ENCODE results near the gene FSTL4.

The FSTL4 gene

DNA sequence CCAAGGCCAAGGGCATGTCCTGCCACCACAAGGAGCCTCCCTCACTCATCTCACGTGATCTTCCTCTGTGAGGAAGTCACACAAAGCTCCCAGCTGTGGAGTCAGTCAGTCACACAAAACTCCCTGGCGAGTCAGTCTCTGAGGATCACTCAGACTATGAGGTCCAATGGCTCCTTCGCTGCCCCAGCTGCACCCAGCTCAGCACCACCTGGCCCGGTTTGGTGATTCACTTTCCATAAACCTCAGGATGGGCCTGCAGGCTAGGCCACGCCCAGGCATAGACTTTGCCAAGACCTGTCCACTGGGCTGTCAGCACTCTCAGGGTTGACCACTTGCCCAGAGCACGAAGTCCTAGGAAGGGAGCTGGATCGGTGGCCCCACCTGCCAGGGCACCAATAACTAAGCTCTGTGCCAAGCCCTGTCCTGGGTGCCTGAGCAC, 326.7 kb downstream of the FSTL4 start:
- no peak overlapping the region for H3K4me3 ChIP-seq (ENCODE audit: low read depth, low read length)
- TF ChIP-seq, protein P1, sequence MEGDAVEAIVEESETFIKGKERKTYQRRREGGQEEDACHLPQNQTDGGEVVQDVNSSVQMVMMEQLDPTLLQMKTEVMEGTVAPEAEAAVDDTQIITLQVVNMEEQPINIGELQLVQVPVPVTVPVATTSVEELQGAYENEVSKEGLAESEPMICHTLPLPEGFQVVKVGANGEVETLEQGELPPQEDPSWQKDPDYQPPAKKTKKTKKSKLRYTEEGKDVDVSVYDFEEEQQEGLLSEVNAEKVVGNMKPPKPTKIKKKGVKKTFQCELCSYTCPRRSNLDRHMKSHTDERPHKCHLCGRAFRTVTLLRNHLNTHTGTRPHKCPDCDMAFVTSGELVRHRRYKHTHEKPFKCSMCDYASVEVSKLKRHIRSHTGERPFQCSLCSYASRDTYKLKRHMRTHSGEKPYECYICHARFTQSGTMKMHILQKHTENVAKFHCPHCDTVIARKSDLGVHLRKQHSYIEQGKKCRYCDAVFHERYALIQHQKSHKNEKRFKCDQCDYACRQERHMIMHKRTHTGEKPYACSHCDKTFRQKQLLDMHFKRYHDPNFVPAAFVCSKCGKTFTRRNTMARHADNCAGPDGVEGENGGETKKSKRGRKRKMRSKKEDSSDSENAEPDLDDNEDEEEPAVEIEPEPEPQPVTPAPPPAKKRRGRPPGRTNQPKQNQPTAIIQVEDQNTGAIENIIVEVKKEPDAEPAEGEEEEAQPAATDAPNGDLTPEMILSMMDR (IDR thresholded peaks at IDR 0.05; ENCODE audit: low read depth, low read length), result no peak
- DNase-seq (ENCODE audit: low read depth, low spot score), result peak; percentile 29
- in situ Hi-C loops (cut with HindIII; ENCODE audit: low sequenced_read_pairs), result no loop called here

DNA sequence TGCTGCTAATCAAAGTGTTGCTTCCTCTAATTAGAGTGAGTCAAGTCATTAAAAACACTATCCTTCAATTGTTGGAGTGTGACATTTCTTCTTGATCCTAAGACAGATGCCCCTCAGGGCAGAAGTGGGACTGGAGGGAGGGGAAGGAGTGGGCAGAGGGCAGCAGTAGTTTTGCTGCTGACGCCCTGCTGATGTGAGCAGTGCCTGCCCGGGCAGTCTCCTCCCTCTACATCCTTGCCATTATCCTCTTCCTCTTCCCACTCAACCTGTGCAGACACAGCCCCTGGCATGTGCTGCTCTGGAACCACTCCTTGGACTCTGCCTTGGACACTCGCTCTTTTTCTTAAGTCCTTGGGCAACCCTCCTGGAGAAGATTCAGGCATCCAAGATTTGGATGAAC, 328.0 kb downstream of the FSTL4 start:
- in situ Hi-C loops (cut with HindIII; ENCODE audit: low sequenced_read_pairs), result no loop called here

DNA sequence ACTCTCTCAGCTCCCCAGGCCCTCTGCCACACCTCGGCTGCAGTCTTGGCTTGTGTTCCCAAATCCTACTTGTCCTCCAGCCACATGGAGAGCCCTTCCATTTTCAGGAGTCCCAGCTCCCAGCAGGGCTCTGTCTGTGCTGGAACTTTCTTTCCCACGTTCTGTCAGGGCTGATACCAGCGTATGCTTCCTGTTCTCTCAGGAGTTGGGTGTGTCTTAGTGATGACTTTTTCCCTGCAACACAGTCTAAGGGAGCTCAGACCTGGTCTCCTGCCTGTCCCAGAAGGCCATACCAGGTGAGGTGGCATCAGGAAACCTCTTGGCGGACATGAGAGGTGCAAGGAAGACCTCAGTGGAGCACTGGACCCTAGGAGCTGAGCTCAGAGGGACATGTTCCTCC, 334.0 kb downstream of the FSTL4 start:
- no peak for DNase-seq (ENCODE audit: low read depth, low spot score)
- in situ Hi-C loops (cut with HindIII; ENCODE audit: low sequenced_read_pairs), result no loop called here
- H3K4me3 ChIP-seq (ENCODE audit: low read depth, low read length), result no peak overlapping the region
- TF ChIP-seq, protein P1 (IDR thresholded peaks at IDR 0.05; ENCODE audit: low read depth, low read length), result no peak

More for the DNA sequence above, 328.0 kb downstream of the FSTL4 start:
- TF ChIP-seq, protein P1 (IDR thresholded peaks at IDR 0.05; ENCODE audit: low read depth, low read length), result no peak
- DNase-seq (ENCODE audit: low read depth, low spot score), result no peak
- H3K4me3 ChIP-seq (ENCODE audit: low read depth, low read length), result no peak overlapping the region

DNA sequence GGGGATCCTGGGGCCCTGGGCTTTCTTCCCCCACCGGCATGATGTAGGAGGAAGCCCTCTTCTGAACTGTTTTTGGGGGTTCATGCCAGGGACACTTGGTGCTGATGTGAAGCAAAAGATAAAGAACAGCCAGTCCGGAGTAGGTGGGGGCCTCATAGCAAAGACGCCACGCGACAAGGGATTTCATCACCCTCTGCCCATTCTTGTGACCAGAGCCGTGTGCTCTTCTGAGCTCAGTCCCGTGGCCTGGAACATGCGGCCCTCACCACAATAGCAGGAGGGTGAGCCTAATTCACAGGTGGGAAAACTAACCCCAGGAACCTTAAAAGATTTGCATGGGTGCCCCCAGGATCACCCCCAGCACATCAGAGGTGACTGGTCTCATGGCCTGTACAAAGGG, 334.6 kb downstream of the FSTL4 start:
- in situ Hi-C loops (cut with HindIII; ENCODE audit: low sequenced_read_pairs), result no loop called here
- no peak for DNase-seq (ENCODE audit: low read depth, low spot score)
- no peak overlapping the region for H3K4me3 ChIP-seq (ENCODE audit: low read depth, low read length)
- TF ChIP-seq, protein P1 (IDR thresholded peaks at IDR 0.05; ENCODE audit: low read depth, low read length), result no peak

DNA sequence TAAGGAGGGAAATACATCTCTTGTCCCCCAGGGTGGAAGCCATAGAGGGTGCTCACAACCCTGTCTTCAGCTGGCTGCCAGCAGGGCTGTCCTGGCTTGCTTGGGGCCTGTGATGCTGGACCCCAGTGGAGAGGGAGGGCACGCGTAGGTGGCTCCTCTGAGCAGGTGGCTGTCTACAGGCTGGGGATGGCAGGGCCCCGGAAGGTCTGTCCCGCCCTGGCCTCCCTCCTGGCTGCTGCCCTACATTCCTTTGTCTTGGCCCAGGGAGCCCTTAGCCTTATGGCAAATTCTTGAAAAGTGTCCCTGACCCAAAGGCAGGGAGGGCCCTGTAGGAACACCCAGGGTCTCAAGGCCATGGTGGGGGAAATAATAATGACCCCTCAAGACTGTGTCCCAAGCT, 336.2 kb downstream of the FSTL4 start:
- in situ Hi-C loops (cut with HindIII; ENCODE audit: low sequenced_read_pairs), result no loop called here
- H3K4me3 ChIP-seq (ENCODE audit: low read depth, low read length), result no peak overlapping the region
- TF ChIP-seq, protein P1 (IDR thresholded peaks at IDR 0.05; ENCODE audit: low read depth, low read length), result no peak
- DNase-seq (ENCODE audit: low read depth, low spot score), result no peak

DNA sequence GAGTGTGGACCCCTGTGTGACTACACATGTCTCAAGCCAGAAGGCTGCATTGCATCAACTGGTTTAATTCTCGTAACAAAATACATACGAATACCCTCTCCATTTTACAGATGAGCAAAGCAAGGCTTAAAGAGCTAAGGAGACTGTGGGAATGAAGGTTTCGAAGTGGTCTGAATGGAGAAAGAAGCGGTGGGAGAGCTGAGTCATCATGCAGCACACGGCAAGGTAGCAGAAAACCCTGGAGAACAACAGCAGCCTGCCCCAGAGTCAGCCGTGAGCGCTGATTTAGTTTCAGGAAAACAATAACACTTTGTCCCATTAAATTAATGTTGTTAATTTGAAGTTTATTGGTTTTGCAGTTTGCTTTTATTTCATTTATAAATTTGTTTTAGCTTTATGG, 336.7 kb downstream of the FSTL4 start:
- TF ChIP-seq, protein P1 (IDR thresholded peaks at IDR 0.05; ENCODE audit: low read depth, low read length), result no peak
- no peak overlapping the region for H3K4me3 ChIP-seq (ENCODE audit: low read depth, low read length)
- DNase-seq (ENCODE audit: low read depth, low spot score), result no peak
- in situ Hi-C loops (cut with HindIII; ENCODE audit: low sequenced_read_pairs), result no loop called here

DNA sequence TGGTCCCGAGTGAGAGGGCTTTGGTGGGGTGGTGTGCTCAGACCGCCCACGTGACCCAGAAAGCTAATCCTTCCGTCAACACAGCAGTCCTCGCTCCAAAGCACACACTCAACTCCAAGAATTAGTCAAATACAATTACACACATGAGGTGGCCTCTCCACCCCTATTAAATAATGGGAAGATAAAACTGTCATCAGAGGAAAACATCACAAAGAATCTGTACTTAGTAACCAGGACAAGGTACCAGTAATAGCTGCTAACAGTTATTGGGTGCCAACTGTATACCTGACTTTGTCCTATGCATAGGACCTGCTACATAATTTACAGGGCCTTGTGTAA, 337.8 kb downstream of the FSTL4 start:
- in situ Hi-C loops (cut with HindIII; ENCODE audit: low sequenced_read_pairs), result no loop called here
- DNase-seq (ENCODE audit: low read depth, low spot score), result no peak
- H3K4me3 ChIP-seq (ENCODE audit: low read depth, low read length), result no peak overlapping the region
- TF ChIP-seq, protein P1 (IDR thresholded peaks at IDR 0.05; ENCODE audit: low read depth, low read length), result no peak

All from astrocyte of the spinal cord (primary cell).